Jurkat, Clone E6-1 (cell line): Measurements from ENCODE around the gene PSG1. TPM values are rescaled to one million over a fixed set of nuclear protein-coding genes. Genes with fewer than 3 reads are reported as not detected.
A peak's percentile ranks its signal among the peaks of the same experiment; 100 is the strongest.
"Not testable (repeated sequence)": the region's sequence is repeated elsewhere in the genome, so short reads cannot be mapped to it uniquely, and the experiment has no call there.

Experiments used
- DNase-seq: peaks from one replicate; pipeline ENCODE4 v3.0.0-alpha.2; 2011; ENCODE audit warnings: low read depth, low spot score
- H3K4me3 ChIP-seq: 2 replicates; pipeline ENCODE4 v1.5.1; 2011; ENCODE audit warnings: mild to moderate bottlenecking, low read length, control low read depth, moderate library complexity
- polyA plus RNA-seq: library from polyadenylated mRNA; unstranded; fragments of >200 nt; gene quantifications from one replicate; pipeline ENCODE4 v1.2.1, GENCODE V29; 2012; ENCODE audit warnings: missing spikeins; ENCODE audit not compliant: insufficient read length, insufficient read depth

Gene PSG1
- polyA plus RNA-seq, result not detected

GRCh38 chr19:42879613-42880012, at the start of gene PSG1:
TSS of gene PSG1 (minus strand) at chr19:42879713. CDS start at chr19:42879581, 132 bp downstream.
- H3K4me3 ChIP-seq, result no peak within 1 kb of the TSS
- DNase-seq, result no peak

- no peak for DNase-seq
- H3K4me3 ChIP-seq, result no peak overlapping the region
Measured at GRCh38 chr19:42928896-42929295, 49.4 kb upstream of the PSG1 start.

- H3K4me3 ChIP-seq, result no peak overlapping the region
- DNase-seq, result no peak
Measured at GRCh38 chr19:42926781-42927180, 47.3 kb upstream of the PSG1 start.

GRCh38 chr19:42923106-42923505, 43.6 kb upstream of the PSG1 start:
- not testable (repeated sequence) for H3K4me3 ChIP-seq
- DNase-seq, result peak; percentile 24

- H3K4me3 ChIP-seq, DNase-seq: not testable (repeated sequence)
Measured at GRCh38 chr19:42920971-42921370, 41.5 kb upstream of the PSG1 start.

- H3K4me3 ChIP-seq, result no peak overlapping the region
- DNase-seq, result no peak
Measured at GRCh38 chr19:42919757-42920079, 40.2 kb upstream of the PSG1 start.

GRCh38 chr19:42919070-42919756, 39.7 kb upstream of the PSG1 start:
- not testable (repeated sequence) for DNase-seq

GRCh38 chr19:42918377-42919069, 39.0 kb upstream of the PSG1 start:
- DNase-seq, H3K4me3 ChIP-seq: not testable (repeated sequence)

More at GRCh38 chr19:42919070-42919756, 39.7 kb upstream of the PSG1 start:
- not testable (repeated sequence) for H3K4me3 ChIP-seq

- DNase-seq, H3K4me3 ChIP-seq: not testable (repeated sequence)
Measured at GRCh38 chr19:42917634-42918033, 38.1 kb upstream of the PSG1 start, which contains the start of gene PSG6. TSS of gene PSG6 (minus strand) at chr19:42917894. CDS start at chr19:42917792, 102 bp downstream.

GRCh38 chr19:42916931-42917330, 37.4 kb upstream of the PSG1 start:
- DNase-seq, H3K4me3 ChIP-seq: not testable (repeated sequence)

- not testable (repeated sequence) for H3K4me3 ChIP-seq, DNase-seq
Measured at GRCh38 chr19:42913516-42913915, 34.0 kb upstream of the PSG1 start.

GRCh38 chr19:42912941-42913340, 33.4 kb upstream of the PSG1 start:
- DNase-seq, H3K4me3 ChIP-seq: not testable (repeated sequence)

- not testable (repeated sequence) for H3K4me3 ChIP-seq, DNase-seq
Measured at GRCh38 chr19:42911731-42912130, 32.2 kb upstream of the PSG1 start.

GRCh38 chr19:42906162-42906561, 26.6 kb upstream of the PSG1 start:
- not testable (repeated sequence) for H3K4me3 ChIP-seq, DNase-seq

- not testable (repeated sequence) for DNase-seq, H3K4me3 ChIP-seq
Measured at GRCh38 chr19:42900561-42900960, 21.0 kb upstream of the PSG1 start.

- DNase-seq, H3K4me3 ChIP-seq: not testable (repeated sequence)
Measured at GRCh38 chr19:42899674-42900073, 20.2 kb upstream of the PSG1 start.

GRCh38 chr19:42899110-42899509, 19.6 kb upstream of the PSG1 start:
- not testable (repeated sequence) for H3K4me3 ChIP-seq, DNase-seq

GRCh38 chr19:42898656-42899055, 19.1 kb upstream of the PSG1 start:
- not testable (repeated sequence) for DNase-seq, H3K4me3 ChIP-seq

- not testable (repeated sequence) for DNase-seq, H3K4me3 ChIP-seq
Measured at GRCh38 chr19:42897729-42898128, 18.2 kb upstream of the PSG1 start.

GRCh38 chr19:42890446-42890845, 10.9 kb upstream of the PSG1 start:
- not testable (repeated sequence) for H3K4me3 ChIP-seq, DNase-seq
